Measurements from ENCODE around the gene SMG7.

DNA sequence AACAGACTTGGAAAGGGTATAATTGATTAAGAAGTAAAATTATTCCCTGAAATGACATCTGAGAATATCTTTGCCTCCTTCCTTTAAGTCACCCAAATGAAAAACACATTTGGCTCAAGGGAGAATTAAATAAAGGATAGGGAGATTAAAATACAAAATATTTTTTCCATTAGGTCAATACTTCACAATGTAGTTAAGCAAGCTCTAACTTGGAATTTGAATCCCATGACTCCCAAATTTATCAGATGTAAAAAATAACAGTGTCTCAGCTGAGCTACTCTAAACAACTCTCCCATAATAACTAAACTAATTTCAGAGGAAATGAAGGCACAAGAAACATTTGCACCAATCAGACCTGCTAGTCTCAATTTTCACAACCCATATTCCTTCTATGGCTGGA is 47.6 kb upstream of the SMG7 start:
- TF ChIP-seq, protein P1, sequence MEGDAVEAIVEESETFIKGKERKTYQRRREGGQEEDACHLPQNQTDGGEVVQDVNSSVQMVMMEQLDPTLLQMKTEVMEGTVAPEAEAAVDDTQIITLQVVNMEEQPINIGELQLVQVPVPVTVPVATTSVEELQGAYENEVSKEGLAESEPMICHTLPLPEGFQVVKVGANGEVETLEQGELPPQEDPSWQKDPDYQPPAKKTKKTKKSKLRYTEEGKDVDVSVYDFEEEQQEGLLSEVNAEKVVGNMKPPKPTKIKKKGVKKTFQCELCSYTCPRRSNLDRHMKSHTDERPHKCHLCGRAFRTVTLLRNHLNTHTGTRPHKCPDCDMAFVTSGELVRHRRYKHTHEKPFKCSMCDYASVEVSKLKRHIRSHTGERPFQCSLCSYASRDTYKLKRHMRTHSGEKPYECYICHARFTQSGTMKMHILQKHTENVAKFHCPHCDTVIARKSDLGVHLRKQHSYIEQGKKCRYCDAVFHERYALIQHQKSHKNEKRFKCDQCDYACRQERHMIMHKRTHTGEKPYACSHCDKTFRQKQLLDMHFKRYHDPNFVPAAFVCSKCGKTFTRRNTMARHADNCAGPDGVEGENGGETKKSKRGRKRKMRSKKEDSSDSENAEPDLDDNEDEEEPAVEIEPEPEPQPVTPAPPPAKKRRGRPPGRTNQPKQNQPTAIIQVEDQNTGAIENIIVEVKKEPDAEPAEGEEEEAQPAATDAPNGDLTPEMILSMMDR (IDR thresholded peaks at IDR 0.05), result no peak
- TF ChIP-seq SIN3A (IDR thresholded peaks at IDR 0.05; ENCODE audit: borderline replicate concordance, insufficient read depth, low read depth, low read length), result no peak
- no peak for TF ChIP-seq POLR2AphosphoS5 (IDR thresholded peaks at IDR 0.05; ENCODE audit: low read depth, low read length)
- TF ChIP-seq, protein P2, sequence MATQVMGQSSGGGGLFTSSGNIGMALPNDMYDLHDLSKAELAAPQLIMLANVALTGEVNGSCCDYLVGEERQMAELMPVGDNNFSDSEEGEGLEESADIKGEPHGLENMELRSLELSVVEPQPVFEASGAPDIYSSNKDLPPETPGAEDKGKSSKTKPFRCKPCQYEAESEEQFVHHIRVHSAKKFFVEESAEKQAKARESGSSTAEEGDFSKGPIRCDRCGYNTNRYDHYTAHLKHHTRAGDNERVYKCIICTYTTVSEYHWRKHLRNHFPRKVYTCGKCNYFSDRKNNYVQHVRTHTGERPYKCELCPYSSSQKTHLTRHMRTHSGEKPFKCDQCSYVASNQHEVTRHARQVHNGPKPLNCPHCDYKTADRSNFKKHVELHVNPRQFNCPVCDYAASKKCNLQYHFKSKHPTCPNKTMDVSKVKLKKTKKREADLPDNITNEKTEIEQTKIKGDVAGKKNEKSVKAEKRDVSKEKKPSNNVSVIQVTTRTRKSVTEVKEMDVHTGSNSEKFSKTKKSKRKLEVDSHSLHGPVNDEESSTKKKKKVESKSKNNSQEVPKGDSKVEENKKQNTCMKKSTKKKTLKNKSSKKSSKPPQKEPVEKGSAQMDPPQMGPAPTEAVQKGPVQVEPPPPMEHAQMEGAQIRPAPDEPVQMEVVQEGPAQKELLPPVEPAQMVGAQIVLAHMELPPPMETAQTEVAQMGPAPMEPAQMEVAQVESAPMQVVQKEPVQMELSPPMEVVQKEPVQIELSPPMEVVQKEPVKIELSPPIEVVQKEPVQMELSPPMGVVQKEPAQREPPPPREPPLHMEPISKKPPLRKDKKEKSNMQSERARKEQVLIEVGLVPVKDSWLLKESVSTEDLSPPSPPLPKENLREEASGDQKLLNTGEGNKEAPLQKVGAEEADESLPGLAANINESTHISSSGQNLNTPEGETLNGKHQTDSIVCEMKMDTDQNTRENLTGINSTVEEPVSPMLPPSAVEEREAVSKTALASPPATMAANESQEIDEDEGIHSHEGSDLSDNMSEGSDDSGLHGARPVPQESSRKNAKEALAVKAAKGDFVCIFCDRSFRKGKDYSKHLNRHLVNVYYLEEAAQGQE (IDR thresholded peaks at IDR 0.05; ENCODE audit: insufficient read depth in 1 of 2, low read depth in 2 of 2, low read length in 1 of 2), result no peak
